Measurements from ENCODE around the gene PAK1.

DNA sequence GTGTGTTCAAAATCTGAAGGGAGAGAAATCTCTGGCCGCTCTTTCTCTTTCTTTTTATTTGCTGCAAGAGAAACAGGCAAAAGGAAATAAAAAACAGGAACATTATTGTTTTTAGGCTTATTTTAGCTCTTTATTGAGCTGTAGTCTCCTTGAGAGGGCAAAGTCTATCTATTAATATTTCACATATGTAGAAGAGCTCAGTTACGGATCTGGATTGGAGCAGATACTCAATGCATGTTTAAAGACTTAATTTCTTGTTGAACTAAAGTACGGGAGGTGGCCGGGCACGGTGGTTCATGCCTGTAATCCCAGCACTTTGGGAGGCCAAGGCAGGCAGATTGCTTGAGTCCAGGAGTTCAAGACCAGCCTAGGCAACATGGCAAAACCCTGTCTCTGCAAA is 94.0 kb downstream of the PAK1 start:
- TF ChIP-seq FOS (IDR thresholded peaks at IDR 0.05; ENCODE audit: borderline replicate concordance, extremely low read depth, insufficient read length) (no peak), ZNF207 (IDR thresholded peaks at IDR 0.05; ENCODE audit: borderline replicate concordance) (no peak), POLR2A (IDR thresholded peaks at IDR 0.05; ENCODE audit: low read depth, low read length) (no peak), SRF (IDR thresholded peaks at IDR 0.05; ENCODE audit: low read depth in 2 of 2, low read length in 2 of 2) (no peak), GATAD2B (conservative IDR thresholded peaks at IDR 0.05; ENCODE audit: low read depth) (no peak), TBL1XR1 (IDR thresholded peaks at IDR 0.05; ENCODE audit: low read depth, low read length) (no peak), SIN3A (IDR thresholded peaks at IDR 0.05; ENCODE audit: low read depth, low read length) (no peak), RBBP5 (conservative IDR thresholded peaks at IDR 0.05) (no peak), NFYB (IDR thresholded peaks at IDR 0.05; ENCODE audit: insufficient read depth, low read depth, low read length) (no peak), KLF5 (IDR thresholded peaks at IDR 0.05; ENCODE audit: partially characterized antibody) (no peak), FOXM1 (IDR thresholded peaks at IDR 0.05; ENCODE audit: low read depth, low read length) (no peak)
- TF ChIP-seq, protein P1, sequence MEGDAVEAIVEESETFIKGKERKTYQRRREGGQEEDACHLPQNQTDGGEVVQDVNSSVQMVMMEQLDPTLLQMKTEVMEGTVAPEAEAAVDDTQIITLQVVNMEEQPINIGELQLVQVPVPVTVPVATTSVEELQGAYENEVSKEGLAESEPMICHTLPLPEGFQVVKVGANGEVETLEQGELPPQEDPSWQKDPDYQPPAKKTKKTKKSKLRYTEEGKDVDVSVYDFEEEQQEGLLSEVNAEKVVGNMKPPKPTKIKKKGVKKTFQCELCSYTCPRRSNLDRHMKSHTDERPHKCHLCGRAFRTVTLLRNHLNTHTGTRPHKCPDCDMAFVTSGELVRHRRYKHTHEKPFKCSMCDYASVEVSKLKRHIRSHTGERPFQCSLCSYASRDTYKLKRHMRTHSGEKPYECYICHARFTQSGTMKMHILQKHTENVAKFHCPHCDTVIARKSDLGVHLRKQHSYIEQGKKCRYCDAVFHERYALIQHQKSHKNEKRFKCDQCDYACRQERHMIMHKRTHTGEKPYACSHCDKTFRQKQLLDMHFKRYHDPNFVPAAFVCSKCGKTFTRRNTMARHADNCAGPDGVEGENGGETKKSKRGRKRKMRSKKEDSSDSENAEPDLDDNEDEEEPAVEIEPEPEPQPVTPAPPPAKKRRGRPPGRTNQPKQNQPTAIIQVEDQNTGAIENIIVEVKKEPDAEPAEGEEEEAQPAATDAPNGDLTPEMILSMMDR (IDR thresholded peaks at IDR 0.05 in 2 of 3, conservative IDR thresholded peaks at IDR 0.05 in 1 of 3; ENCODE audit: control insufficient read depth in 2 of 3, extremely low read depth in 1 of 3, insufficient read depth in 1 of 3, low read depth in 3 of 3, low read length in 3 of 3) = no peak
- TF ChIP-seq, protein P2, sequence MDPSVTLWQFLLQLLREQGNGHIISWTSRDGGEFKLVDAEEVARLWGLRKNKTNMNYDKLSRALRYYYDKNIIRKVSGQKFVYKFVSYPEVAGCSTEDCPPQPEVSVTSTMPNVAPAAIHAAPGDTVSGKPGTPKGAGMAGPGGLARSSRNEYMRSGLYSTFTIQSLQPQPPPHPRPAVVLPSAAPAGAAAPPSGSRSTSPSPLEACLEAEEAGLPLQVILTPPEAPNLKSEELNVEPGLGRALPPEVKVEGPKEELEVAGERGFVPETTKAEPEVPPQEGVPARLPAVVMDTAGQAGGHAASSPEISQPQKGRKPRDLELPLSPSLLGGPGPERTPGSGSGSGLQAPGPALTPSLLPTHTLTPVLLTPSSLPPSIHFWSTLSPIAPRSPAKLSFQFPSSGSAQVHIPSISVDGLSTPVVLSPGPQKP (IDR thresholded peaks at IDR 0.05; ENCODE audit: low read depth, low read length) = no peak

Measured in GM12878 (cell line).